HepG2 (cell line): ENCODE data around the gene ZNF213. TPM values are rescaled to one million over a fixed set of nuclear protein-coding genes. Genes with fewer than 3 reads are reported as not detected.

Source experiments
- CBX1 ChIP-seq: IDR thresholded peaks from one replicate; pipeline ENCODE4 v1.6.1; 2016; ENCODE audit warnings: antibody characterized with exemption, low read depth
- CREM ChIP-seq, 2 experiments: sonication (generic) in 1 of 2; formaldehyde crosslinking in 1 of 2; IDR thresholded peaks; 2 replicates each; pipeline versions ENCODE4 v1.4.0 to v1.6.1; 2016 to 2020; ENCODE audit warnings: antibody characterized with exemption in 1 of 2, mild to moderate bottlenecking in 1 of 2, missing genetic modification reagents in 1 of 2
- ERF ChIP-seq: IDR thresholded peaks from 2 replicates; pipeline ENCODE4 v1.6.1; 2018; ENCODE audit warnings: missing biosample characterization, missing genetic modification reagents
- FOSL2 ChIP-seq: sonication (generic); formaldehyde crosslinking; IDR thresholded peaks from 2 replicates; pipeline ENCODE4 v1.4.0; 2020; ENCODE audit warnings: missing genetic modification reagents
- GZF1 ChIP-seq: sonication (generic); formaldehyde crosslinking; IDR thresholded peaks from 2 replicates; pipeline ENCODE4 v1.5.1; 2020; ENCODE audit warnings: mild to moderate bottlenecking, missing genetic modification reagents
- ISX ChIP-seq: sonication (generic); formaldehyde crosslinking; conservative IDR thresholded peaks from 2 replicates; pipeline ENCODE4 v1.5.0; 2020; ENCODE audit warnings: missing genetic modification reagents
- KDM5A ChIP-seq: fragments of 200-600 bp; sonication (generic); IDR thresholded peaks from 2 replicates; pipeline ENCODE4 v1.7.0; 2018; ENCODE audit warnings: antibody characterized with exemption, mild to moderate bottlenecking, low read length, borderline replicate concordance
- KMT2B ChIP-seq: IDR thresholded peaks from 2 replicates; pipeline ENCODE4 v1.6.1; 2016; ENCODE audit warnings: missing genetic modification reagents, missing compliant biosample characterization
- MAX ChIP-seq: IDR thresholded peaks from 2 replicates; pipeline ENCODE4 v1.6.1; 2012; ENCODE audit warnings: inconsistent platforms
- MXD4 ChIP-seq: IDR thresholded peaks from 2 replicates; pipeline ENCODE4 v1.6.1; 2016; ENCODE audit warnings: mild to moderate bottlenecking, missing biosample characterization, missing genetic modification reagents
- PHF21A ChIP-seq: sonication (generic); formaldehyde crosslinking; IDR thresholded peaks from 2 replicates; pipeline ENCODE4 v1.5.0; 2020; ENCODE audit warnings: mild to moderate bottlenecking, missing genetic modification reagents
- TAF15 ChIP-seq: fragments of 200-400 bp; formaldehyde crosslinking; IDR thresholded peaks from one replicate; pipeline ENCODE4 v1.6.1; 2018; ENCODE audit warnings: mild to moderate bottlenecking, low read depth, low read length; ENCODE audit not compliant: poor library complexity, severe bottlenecking
- ZNF329 ChIP-seq: sonication (generic); formaldehyde crosslinking; IDR thresholded peaks from 2 replicates; pipeline ENCODE4 v1.9.0; 2021; ENCODE audit warnings: low read depth, mild to moderate bottlenecking, missing genetic modification reagents
- ZNF335 ChIP-seq: sonication (generic); formaldehyde crosslinking; IDR thresholded peaks from 2 replicates; pipeline ENCODE4 v1.4.0; 2020; ENCODE audit warnings: missing genetic modification reagents
- ZNF513 ChIP-seq: sonication (generic); formaldehyde crosslinking; conservative IDR thresholded peaks from 2 replicates; pipeline ENCODE4 v1.5.0; 2020; ENCODE audit warnings: missing genetic modification reagents
- ZNF781 ChIP-seq: sonication (generic); formaldehyde crosslinking; IDR thresholded peaks from 2 replicates; pipeline ENCODE4 v1.5.1; 2020; ENCODE audit warnings: borderline replicate concordance, mild to moderate bottlenecking, missing genetic modification reagents; ENCODE audit errors: not compliant biosample characterization
- polyA plus RNA-seq, 8 experiments: library from polyadenylated mRNA; depleted of rRNA in 3 of 8; stranded (reverse) in 7 of 8; unstranded in 1 of 8; fragments of >200 nt; fragmentation: Illumina TruSeq in 4 of 8; extraction: Trizol in 4 of 8; gene quantifications; 2 replicates each; pipeline versions ENCODE4 v1.2.1 to v1.2.3, GENCODE V29; 2011 to 2016; ENCODE audit warnings: low read depth in 4 of 8, missing spikeins in 1 of 8, mixed read lengths in 1 of 8; ENCODE audit not compliant: insufficient read depth in 1 of 8
- total RNA-seq, 5 experiments: library from RNA; depleted of rRNA; stranded (reverse); fragments of >200 nt; fragmentation: Illumina TruSeq; extraction: Trizol; gene quantifications; 2 replicates each; pipeline ENCODE4 v1.2.3, GENCODE V29; 2016; ENCODE audit warnings: low read depth in 1 of 5
- TF ChIP-seq, protein P1 (sequence below): sonication (generic); formaldehyde crosslinking; IDR thresholded peaks from 2 replicates; pipeline ENCODE4 v1.4.0; 2020; ENCODE audit warnings: missing genetic modification reagents
- TF ChIP-seq, protein P2 (sequence below): sonication (generic); formaldehyde crosslinking; IDR thresholded peaks from 2 replicates; pipeline ENCODE4 v1.4.0; 2020; ENCODE audit warnings: missing genetic modification reagents
- TF ChIP-seq, protein P3 (sequence below): sonication (generic); formaldehyde crosslinking; IDR thresholded peaks from 2 replicates; pipeline ENCODE4 v1.5.0; 2020; ENCODE audit warnings: missing genetic modification reagents

Gene ZNF213
- total and polyA plus RNA-seq, 2 of the 13 experiments (the other 11 are each of a cell fraction or from before 2014, with no cell fraction given): 0.59 to 0.97 TPM

- TF ChIP-seq KMT2B (CRISPR knock-in tag) (no peak; the same call in 1 of the 2 replicates), MAX (peak; percentile 31), ERF (CRISPR knock-in tag) (peak; percentile 72; the same call in 1 of the 2 replicates), PHF21A (CRISPR knock-in tag) (peak; percentile 75), ZNF781 (CRISPR knock-in tag) (peak; percentile 34), GZF1 (CRISPR knock-in tag) (peak; percentile 51; the same call in 1 of the 2 replicates), MXD4 (CRISPR knock-in tag) (0 out of 2 replicates have a peak, but pooled peaks have one; percentile 59), CBX1 (no peak), ZNF513 (CRISPR knock-in tag) (no peak), ZNF329 (CRISPR knock-in tag) (no peak), FOSL2 (peak; percentile 67), ZNF335 (CRISPR knock-in tag) (no peak), KDM5A (peak; percentile 25; the same call in 1 of the 2 replicates), CREM (IDR thresholded peaks at IDR 0.05) (no peak), CREM (CRISPR knock-in tag; IDR thresholded peaks at IDR 0.05) (no peak), ISX (CRISPR knock-in tag) (0 out of 2 replicates have a peak, but pooled peaks have one; percentile 46), TAF15 (no peak)
- TF ChIP-seq, protein P1, sequence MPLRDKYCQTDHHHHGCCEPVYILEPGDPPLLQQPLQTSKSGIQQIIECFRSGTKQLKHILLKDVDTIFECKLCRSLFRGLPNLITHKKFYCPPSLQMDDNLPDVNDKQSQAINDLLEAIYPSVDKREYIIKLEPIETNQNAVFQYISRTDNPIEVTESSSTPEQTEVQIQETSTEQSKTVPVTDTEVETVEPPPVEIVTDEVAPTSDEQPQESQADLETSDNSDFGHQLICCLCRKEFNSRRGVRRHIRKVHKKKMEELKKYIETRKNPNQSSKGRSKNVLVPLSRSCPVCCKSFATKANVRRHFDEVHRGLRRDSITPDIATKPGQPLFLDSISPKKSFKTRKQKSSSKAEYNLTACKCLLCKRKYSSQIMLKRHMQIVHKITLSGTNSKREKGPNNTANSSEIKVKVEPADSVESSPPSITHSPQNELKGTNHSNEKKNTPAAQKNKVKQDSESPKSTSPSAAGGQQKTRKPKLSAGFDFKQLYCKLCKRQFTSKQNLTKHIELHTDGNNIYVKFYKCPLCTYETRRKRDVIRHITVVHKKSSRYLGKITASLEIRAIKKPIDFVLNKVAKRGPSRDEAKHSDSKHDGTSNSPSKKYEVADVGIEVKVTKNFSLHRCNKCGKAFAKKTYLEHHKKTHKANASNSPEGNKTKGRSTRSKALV (CRISPR knock-in tag): no peak
- TF ChIP-seq, protein P2, sequence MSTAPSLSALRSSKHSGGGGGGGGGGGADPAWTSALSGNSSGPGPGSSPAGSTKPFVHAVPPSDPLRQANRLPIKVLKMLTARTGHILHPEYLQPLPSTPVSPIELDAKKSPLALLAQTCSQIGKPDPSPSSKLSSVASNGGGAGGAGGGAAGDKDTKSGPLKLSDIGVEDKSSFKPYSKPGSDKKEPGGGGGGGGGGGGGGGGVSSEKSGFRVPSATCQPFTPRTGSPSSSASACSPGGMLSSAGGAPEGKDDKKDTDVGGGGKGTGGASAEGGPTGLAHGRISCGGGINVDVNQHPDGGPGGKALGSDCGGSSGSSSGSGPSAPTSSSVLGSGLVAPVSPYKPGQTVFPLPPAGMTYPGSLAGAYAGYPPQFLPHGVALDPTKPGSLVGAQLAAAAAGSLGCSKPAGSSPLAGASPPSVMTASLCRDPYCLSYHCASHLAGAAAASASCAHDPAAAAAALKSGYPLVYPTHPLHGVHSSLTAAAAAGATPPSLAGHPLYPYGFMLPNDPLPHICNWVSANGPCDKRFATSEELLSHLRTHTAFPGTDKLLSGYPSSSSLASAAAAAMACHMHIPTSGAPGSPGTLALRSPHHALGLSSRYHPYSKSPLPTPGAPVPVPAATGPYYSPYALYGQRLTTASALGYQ: peak; percentile 20; the same call in 1 of the 2 replicates
- TF ChIP-seq, protein P3, sequence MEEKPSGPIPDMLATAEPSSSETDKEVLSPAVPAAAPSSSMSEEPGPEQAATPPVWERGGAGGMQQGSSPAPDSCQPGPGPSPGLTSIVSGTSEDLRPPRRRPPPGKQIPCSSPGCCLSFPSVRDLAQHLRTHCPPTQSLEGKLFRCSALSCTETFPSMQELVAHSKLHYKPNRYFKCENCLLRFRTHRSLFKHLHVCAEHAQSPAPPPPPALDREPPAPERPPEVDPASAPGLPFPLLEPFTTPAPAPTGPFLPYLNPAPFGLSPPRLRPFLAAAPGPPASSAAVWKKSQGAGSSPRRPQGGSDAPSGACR: peak; percentile 42; the same call in 1 of the 2 replicates
Measured at GRCh38 chr16:3152277-3152990, 17.6 kb downstream of the ZNF213 start (continued).
